CD4-positive, alpha-beta T cell treated with Interleukin-21 for 1 hour (primary cell): ENCODE data around the gene UBQLNL.

Source experiments
- DNase-seq: peaks from one replicate; pipeline ENCODE4 v3.0.0-alpha.2; 2020

The UBQLNL gene

GRCh38 chr11:5516599-5516998 lies at the start of gene UBQLNL:
Gene UBQLNL (minus strand): TSS chr11:5516699. CDS start chr11:5516441, 258 bp downstream.
- no peak for DNase-seq

GRCh38 chr11:5564259-5565019 lies 47.9 kb upstream of the UBQLNL start:
- no peak for DNase-seq

DNA sequence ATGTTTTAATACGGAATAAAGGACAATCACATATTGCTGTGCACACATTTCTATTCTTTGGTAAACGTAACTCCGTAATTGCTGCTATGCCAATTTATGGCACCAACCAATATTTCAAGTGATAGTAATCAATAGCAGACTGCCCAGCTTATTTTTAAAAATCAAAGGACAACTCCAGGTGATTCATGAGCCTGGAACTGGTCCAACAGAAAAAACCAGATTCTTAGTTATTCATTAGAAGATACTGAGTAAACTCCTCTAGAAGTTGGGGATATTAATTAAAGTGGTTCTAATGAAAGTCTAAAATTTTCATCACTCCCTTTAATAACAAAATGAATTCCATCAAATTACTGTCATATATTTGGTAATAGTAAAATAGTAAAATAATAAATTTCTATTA lies 41.3 kb upstream of the UBQLNL start:
- DNase-seq = no peak

GRCh38 chr11:5556596-5557188 lies 40.2 kb upstream of the UBQLNL start:
- no peak for DNase-seq

- DNase-seq = no peak
Observed at GRCh38 chr11:5553343-5553742, 36.8 kb upstream of the UBQLNL start.

DNA sequence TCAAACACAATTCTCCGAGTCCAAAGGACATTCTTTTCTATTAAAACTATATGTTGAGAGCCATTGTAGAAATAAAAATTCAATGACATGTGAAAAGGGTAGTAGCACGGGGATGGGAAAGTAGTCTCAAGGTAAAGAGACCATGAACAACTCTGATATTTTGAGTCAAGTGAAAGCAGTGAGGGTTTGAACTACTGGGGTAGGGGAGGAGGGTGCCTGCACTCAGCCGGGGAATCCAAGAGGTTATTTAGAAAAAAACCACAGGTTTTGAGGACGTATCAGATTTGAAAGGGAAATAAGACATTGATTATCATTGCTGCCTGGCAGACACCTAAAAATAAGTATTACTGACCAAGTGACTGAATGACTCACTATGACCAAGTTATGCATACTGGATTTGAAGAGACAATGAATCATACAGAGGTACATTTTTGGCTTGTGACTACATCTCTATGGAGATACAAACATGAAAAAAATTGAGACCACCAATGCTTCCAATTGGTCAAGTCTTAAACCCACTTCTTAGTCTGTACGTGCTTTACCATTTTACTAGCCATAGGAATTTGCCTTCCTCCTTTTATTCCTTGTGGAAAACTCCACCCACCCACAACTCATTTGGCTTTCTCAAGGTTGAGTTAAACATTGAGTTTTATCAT lies 34.1 kb upstream of the UBQLNL start:
- DNase-seq = no peak

- DNase-seq = no peak
Observed at GRCh38 chr11:5548440-5548839, 31.9 kb upstream of the UBQLNL start, which contains the start of gene OR52H1. Gene OR52H1 (minus strand): TSS chr11:5548540. CDS start chr11:5545505, 3,035 bp downstream.

DNA sequence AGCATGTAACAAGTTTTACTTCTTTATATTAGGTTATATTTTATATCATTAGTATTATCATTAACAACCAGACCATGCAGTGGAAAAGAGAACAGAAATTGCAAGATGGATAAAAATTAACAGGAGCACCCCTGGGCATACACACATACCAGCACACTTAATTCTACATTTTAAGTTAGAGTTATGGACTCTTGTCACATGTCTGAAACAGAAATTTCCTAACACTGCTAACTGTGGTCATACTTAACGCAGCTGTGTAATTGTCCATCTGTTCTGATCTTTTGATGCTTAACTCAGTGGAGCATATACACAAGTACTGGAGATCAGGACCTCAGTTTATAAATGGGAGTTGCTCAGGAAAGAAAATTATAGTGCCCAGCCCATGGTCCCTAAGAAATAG lies 31.5 kb upstream of the UBQLNL start:
- DNase-seq = no peak

DNA sequence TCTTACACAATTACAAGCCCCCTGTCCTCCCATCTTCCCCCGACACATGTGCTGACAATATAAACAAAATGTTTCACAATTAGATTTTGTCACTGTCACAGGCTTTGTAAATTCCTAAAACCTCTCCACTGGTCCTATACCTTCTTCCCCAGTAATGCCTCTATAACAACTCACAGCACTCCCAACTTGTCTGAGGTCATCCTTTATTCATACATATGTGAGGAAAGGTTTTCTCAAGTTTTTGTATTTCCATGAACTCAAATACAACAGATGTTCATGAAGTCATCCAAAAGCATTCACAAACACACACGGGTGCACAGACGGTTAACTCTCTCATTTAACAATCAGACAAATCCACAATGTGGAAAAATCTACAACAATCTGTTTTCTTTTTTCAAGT lies 30.0 kb upstream of the UBQLNL start:
- DNase-seq = no peak

- no peak for DNase-seq
Observed at GRCh38 chr11:5541427-5541826, 24.9 kb upstream of the UBQLNL start.

GRCh38 chr11:5536482-5536881 lies 20.0 kb upstream of the UBQLNL start:
- no peak for DNase-seq

GRCh38 chr11:5534046-5534445 lies 17.5 kb upstream of the UBQLNL start:
- DNase-seq = no peak

- DNase-seq = no peak
Observed at GRCh38 chr11:5531053-5531831, 14.7 kb upstream of the UBQLNL start.

DNA sequence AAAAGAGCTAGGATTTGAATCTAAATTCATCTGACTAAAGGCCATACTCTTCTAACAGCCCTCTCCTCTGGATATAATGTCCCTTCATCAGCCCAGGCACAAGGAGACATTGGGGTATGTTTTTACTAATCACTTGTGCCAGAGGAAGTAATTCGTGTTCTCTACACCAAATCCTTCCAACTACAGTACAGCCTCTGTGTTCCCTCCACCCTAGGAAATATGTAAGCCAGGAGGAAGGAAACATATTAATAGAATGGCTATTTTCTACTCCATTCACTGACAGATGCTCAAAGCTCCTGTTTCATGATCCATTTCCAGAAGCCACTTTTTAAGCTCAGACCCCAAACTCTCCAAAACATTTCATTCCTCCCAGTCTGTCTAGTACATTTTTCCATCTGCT lies 12.0 kb upstream of the UBQLNL start:
- no peak for DNase-seq

DNA sequence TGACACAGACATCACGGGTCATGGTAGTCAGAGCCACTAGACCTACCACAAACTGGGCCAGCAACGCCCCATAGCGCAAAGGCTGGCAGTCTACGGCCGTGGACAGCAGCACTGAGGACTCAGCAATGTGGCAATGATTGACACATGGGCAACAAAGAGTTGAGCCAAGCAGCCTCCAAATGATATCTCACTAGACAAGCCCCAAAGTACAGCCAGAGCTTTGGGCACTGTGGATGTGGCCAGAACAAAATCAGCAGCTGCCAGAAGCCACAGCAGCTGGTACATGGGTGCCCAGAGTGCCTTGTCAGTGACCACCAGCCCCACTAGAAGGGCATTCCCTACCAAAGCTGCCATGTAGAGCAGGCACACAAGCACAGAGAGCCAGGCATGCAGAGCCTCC lies 11.2 kb upstream of the UBQLNL start:
- DNase-seq = no peak

DNA sequence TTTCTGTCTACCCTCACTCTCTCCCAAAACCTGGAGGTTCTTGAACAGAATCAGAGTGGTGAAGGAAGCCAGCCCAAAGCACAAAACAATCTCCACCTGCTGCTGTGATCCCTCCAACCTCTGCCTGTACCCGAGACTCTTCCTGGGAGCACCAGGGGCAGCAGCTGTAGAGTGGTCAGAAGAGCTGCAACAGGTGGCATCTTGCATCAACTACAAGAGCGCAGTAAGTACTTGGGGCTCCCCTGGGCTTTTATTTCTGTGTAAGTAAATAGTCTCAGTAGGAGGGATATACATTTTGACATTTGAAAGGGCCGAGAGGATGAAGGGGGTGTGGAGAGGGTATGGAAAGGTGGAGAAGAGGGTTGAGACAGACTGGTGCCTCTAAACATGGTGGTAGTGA lies 8.3 kb upstream of the UBQLNL start:
- no peak for DNase-seq

DNA sequence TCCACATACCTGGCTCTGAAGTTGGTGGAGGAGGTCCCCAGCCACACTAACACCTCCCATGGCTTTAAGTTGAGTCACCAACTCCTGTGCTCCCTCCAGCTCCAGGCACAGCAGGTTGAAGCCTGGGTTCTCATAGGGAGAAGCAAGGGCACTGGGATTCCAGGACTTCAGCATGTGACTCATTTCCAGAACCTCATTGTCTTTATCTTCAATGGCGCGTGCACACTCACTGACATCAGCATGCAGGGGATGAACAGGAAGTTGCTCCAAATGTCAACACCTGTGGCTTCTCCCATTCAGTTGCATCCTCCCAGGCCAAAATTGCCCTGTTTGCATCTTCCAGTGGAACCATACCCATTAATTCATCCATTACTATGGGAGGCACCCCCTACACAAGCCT lies 5.8 kb upstream of the UBQLNL start:
- DNase-seq = no peak

- DNase-seq = no peak
Observed at GRCh38 chr11:5521540-5521939, 5.0 kb upstream of the UBQLNL start.

DNA sequence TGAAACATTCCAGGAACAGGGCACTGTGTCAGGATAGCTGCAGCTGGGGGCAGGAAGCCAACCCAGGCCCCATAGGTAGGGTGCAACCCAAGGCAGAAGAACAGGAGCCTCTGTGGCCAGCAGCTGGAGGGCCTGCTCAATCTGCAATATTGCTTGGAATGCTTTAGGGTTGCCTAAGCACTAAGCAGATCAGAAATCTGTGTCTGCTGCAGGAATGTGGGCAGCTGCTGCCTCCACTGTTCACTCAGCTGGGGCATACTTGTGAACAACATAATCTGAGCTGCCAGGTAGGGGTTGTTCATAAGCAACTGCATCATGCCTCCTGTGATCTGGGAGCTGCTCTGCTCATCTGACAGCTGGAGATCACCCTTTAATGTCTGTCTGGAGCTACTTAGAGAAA lies 1.7 kb downstream of the UBQLNL start:
- no peak for DNase-seq

DNA sequence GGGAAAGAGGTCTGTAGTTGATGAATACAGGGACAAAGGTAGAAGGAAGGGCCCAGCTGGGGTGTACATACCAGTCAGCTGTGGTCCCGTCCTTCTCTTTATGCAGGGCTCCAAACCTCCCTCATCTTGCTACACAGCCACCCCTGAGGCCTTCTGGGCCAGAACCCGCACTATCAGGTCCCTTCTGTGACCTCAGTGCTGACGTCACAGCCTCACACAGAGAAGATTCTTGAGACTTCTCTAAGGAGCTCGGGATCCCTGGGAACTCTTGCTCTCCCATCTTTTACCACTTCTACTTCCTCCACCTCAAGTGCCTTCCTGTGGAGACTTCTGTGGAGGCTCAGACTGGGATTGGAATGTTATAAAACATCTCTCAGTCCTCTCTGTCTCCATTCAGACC lies 6.7 kb downstream of the UBQLNL start, which contains the start of gene UBQLN3:
Gene UBQLN3 (minus strand): TSS at position 155 of the 400 bp plus-strand sequence. CDS start 399 bp downstream, outside the sequence.
- DNase-seq = no peak

GRCh38 chr11:5508605-5509004 lies 7.9 kb downstream of the UBQLNL start:
- no peak for DNase-seq

DNA sequence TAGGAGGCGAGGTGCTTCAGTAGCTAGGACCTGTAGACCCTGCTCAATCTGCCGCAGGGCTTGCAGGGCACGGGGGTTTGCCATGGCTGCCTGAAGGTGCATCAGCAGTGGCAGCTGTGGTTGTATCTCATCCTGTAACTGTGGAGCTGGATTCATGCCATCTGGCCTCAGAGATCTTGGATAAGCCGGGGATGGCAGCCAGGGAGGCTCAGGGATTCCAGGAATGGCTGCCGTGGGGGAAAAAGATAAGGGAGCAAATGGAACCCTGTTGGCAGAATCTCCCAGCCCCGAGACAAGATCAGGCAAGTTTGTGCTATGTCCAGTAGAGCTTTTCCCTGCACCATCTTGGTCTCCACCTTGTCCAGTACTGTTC lies 8.6 kb downstream of the UBQLNL start:
- DNase-seq = no peak
